NCI-H2171 treated with DMSO at 0.1 percent for 48 hours (cell line): ENCODE results near the gene GLT6D1.
A peak's percentile ranks its signal among the peaks of the same experiment; 100 is the strongest.
"Not testable (repeated sequence)": the region's sequence is repeated elsewhere in the genome, so short reads cannot be mapped to it uniquely, and the experiment has no call there.

Source experiments
- DNase-seq: peaks from one replicate; lab custom pipeline; 2025; lab: John Stamatoyannopoulos, UW

Gene GLT6D1

DNA sequence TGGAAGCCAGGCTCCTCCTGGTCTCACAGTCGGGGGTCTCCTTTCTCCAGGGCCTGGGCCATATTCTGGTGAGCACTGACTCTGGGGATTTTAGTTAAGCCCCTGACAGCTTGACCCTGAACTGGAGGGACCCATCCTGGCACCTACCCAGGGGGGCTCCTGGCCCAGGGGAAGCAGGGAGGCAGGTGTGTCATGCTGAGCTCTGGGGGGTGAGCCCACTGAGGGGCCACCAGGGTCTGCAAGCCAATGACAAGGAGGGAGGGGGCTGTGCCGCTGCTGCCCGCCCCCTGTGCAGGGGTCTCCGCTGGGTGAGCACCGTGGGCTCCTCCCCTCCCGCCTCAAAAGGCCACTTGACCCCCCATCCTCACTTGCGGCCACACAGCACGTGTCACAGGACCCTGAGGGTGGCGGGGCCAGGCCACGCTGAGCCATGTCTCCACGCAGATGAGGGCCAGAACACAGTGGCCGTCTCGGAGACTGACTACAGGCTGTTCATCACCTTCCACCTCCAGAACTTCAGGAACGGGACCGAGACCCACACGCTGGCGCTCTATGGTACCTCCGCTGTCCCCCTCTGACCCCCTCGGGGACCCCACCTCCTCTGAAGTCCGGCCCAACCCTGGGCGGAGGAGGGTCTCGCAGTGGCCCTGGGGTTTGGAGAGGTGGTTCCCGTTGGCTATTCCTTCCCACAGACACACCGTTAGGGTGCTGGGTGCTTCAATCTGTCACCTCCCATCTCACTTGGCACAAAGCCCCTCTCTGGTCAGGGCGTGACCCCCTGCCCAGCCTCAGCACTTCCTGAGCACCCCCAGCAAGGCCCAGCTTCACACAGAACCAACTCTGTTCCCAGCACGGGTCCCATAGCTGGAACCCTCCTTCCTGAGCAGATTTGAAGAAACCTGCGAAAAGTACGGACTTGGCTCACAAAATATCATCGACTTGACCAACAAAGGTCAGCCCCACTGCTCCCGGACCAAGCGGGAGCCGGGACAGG, 25.8 kb upstream of the GLT6D1 start:
- no peak for DNase-seq

DNA sequence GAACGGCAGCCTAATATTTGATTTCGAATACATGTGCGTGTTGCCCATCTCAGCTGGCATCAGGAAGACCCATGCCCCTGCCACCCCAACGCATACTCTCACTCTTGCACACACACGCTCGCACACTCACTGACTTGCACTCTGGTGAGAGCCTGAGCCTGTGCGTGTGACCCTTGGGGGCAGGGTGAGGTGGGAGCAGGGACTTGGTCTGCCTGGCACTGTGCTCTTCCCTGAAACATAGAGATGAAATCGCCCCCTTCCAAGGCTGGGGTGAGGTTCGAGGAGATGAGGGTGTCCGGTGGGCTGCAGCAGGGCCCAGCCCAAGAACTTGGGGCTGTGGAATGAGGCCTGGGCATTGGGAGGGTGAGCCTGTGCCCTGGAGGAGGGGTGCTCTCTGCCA, 24.9 kb upstream of the GLT6D1 start:
- DNase-seq = no peak

DNA sequence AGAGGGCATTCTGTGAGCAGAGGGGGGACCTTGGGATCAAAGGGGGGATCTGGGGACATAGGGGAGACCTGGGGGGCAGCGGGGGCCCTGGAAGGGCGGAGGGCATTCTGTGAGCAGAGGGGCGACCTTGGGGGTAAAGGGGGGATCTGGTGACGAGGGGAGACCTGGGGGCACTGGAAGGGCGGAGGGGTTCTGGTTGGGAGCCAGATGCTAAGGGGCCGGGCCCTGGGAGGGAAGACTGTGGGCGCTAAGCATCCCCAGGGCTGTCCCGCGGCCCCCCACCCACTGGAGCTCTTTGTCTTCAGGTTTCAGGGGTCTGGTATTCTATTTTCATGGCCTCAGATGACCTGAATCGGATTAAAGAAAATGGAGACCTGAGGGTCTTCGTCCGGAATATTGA, 24.5 kb upstream of the GLT6D1 start:
- no peak for DNase-seq

DNA sequence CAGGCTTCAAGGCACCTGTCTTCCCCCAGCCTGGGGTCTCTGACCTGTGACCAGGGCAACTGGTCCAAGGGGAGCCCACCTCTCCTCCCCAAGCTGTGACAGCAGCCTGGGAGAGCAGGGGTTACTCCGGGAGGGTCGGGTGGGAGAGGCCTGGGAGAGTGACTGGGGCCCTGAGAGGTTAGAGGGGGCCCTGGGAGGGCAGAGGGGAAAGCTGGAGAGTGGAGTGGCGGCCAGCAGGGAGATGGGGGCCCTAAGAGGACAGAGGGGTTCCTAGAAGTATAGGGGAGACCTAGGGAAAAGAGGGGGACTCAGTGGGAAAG, 24.1 kb upstream of the GLT6D1 start:
- no peak for DNase-seq

DNA sequence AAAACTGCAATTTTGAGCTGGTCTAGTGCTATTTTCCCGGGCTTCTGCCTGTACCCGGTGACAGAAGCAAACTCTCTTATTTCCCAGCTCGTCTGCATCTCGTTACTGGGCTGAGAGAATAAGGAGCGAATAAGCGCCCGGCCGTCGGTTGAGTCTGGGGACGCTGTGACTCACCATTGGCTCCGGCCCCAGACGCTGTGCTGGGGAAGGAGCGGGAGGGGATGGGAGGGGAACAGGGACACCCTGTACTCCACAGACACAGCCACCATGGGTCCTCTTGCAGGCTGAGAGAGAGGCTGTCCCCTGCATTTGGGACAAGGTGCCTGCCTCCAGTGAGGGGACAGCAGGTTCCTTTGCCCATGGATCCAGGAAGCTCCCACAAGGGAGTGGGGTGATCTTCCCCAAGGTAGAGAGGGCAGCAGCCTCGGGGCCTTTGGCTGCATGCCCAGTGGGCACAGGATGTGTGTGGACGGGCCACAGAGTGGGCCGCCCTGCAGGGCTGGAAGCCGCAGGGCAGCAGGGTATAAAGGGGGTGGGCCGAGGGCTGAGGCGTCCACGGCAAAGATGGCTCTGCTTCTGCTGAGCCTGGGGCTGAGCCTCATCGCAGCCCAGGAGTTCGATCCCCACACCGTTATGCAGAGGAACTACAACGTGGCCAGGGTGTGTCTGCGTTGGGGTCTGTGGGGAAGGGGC, 23.6 kb upstream of the GLT6D1 start, which contains the start of gene LCN9:
TSS of gene LCN9 (plus strand) at position 552 of the 693 bp plus-strand sequence. CDS start at position 565, 13 bp downstream.
- no peak for DNase-seq

DNA sequence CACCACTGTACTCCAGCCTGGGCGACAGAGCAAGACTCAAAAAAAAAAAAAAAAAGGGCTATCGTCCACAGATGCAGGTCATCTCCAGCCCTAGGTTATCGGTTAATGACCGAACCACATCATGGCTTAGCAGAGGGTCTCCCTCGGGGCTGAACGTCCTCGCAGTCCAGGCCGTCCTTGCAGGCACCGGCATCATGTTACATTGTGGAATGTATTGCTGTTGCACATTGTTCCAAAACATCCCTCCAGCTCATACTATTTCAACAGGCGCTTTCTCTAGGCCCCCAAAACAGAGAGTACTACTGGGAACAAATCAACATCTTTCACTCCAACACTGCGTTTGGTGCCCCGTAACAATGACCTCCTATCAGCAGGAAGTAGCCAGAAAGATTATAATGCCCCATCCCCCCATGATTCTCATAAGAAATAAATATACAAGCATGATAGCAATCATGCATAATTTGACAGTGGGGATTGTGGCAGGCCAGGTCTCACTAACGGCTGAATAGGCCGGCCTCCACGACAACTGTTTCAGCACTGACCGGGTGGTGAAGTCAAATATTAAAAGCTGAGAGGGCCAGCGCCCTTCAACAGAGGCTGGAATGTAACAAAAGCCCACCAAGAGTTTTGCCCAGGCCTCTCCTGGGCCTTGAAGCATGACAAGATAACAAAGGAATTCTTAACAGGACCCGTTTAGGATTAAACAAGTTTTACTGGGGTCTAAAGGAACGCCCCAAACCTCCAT, 22.6 kb upstream of the GLT6D1 start:
- no peak for DNase-seq

DNA sequence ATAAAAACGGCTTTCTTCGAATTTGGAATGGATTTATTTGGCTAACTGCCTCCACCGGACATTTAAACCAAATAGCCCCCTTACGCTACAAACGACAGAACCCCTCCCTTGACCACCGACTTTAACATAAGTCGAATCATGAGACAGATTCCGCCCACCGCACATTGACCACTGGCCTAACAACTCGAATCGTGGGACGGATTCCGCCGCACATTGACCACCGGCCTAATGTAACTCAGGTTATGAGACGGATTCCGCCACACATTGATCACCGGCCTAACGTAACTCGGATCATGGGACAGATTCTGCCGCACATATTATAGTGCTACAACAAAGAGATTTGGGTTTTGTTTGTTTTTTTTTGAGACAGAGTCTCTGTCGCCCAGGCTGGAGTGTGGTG, 21.1 kb upstream of the GLT6D1 start:
- DNase-seq = no peak

DNA sequence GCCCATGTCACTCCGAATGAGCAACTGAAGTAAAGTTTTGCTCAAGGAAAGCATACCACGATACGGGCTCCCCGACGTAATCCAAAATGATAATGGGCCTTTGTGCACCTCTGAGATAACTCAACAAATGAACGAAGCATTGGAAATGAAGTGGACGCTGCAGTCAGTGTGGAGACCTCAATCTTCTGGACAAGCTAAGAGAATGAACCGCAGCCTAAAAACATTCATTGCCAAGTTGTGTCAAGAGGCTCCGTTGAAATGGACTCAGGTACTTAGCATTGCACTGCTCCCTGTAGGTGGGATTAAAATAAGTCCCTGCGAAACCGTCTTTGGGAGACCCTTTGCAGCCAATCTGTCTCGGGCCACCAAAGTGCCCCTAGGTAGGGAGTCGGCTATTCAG, 19.9 kb upstream of the GLT6D1 start:
- no peak for DNase-seq

DNA sequence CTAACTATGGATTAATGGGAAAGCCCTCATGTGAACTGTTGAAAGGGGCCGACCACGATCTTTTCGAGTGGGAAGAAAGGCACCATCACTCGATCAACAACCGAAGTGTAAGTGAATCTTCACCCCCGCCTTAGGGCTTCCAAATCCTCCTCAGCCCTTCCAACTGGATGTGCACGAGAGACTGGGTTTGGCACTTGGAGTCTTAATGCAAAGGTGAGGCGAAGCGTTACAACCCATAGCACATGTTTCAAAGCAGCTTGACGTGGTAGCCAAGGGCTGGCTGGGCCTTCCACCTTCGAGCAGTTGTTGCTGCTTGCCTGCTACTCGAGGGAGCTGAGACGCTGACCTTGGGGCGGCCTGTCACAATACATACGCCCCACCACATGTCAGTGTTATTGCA, 18.1 kb upstream of the GLT6D1 start:
- no peak for DNase-seq

DNA sequence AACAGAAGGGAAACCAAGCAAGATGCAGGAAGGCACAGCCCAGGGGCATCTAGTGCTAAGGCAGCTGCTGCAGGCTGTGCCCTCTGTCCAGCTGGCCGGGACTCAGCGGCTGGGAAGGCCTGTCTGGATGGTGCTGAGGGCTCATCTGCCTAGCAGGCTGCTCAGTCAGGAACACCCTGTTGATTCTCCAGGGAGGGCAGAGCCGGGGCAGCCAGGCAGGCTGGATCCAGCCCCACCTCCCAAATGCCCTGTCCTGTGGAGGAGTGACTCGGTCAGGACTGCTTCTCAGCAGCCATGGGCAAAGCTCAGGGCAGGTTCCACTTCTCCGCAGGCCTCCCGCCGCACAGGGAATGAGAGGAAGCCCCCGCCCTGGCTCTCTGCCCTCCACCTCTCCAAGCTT, 16.0 kb upstream of the GLT6D1 start:
- DNase-seq = no peak

DNA sequence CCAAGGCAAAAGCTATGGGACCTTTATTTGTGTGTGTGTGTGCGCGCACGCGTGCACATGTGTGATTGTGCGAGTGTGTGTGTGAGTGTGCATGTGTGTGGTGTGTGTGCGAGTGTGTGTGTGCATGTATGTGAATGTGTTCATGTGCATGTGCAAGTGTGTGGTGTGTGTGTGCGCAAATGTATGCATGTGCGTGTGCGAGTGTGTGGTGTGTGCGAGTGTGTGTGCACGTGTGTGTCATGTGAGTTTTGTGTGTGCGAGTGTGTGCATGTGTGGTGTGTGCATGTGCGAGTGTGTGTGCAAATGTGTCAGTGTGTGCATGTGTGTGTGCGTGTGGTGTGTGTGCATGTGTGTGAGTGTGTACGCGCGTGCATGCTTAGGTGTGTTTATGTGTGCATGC, 11.1 kb upstream of the GLT6D1 start:
- DNase-seq = no peak

DNA sequence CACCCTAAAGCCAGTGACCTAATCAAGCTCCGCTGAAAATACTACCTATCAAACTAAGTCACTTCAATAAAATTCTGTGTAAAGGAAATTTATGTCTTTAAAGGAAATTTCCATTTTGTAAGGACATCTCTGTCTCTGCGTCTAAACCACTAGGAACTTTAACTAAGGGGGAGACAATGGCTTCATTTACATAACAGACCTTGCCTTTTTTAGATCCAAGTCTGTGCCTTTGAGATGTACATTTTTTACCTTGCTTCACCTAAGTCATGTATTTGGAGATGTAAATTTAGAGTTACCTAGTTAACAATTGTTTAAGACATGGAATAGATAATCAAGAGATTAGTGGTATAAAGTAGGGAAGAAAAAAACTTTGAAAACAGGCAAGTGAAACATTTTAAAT, 10.2 kb upstream of the GLT6D1 start:
- no peak for DNase-seq

DNA sequence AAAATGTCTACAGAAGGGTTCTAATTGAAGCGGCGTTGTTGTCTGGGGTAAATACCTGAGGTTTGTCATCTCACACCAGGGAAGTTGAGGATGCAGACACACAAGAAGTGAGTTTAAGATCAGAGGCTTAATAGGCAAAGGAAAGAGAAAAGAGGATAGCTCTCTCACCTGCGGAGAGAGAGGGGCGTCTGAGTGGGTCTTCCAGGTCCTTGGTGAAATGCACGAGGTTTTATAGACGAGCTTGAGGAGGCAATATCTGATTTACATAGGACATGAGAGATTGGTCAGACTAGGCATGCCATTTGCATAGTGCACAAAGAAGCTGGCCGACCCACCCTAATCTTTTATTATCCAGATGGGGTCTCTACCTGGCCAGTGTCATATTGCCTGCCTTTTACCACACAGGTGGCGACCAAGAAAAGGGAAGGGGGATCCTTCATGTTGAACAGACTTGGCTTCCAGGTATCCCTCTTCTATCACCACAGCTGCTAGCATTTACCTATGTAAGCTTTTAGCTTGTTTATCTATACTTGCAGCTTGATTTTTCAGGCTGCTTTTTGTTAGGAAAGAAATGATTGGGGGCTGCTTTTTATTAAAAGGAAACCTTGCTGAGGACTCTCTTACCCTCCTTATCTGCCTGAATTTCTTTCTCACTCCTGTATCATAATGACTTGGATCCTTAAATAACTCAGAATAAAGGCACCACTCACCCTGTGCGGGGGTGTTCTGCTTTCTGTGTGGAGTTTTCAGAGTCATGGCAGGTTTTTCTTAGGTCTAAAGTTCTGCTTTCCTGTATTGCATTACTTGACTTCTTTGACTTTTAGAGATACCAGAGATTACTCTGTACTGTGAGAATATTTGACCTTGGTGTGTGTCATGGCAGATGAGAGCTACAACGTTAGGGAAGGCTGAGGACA, 9.4 kb upstream of the GLT6D1 start:
- DNase-seq = peak; percentile 21

DNA sequence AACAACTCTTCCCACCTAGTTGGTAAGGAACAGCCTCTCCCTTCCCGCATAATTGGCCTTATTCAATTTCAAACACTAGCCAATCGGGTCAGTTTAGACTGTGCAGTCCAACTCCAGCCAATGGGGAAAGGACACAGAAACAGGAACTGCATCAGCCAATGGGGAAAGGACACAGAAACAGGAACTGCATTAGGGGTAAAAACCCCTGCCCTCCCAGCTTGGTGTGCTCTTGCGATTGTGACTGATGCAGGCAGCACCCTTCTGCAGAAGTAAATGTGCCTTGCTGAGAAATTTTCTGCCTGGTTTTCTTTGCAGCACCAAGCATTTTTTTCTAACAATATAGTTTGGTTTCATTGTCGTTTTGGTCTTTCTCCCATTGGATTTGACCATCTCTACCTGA, 8.5 kb upstream of the GLT6D1 start:
- no peak for DNase-seq

DNA sequence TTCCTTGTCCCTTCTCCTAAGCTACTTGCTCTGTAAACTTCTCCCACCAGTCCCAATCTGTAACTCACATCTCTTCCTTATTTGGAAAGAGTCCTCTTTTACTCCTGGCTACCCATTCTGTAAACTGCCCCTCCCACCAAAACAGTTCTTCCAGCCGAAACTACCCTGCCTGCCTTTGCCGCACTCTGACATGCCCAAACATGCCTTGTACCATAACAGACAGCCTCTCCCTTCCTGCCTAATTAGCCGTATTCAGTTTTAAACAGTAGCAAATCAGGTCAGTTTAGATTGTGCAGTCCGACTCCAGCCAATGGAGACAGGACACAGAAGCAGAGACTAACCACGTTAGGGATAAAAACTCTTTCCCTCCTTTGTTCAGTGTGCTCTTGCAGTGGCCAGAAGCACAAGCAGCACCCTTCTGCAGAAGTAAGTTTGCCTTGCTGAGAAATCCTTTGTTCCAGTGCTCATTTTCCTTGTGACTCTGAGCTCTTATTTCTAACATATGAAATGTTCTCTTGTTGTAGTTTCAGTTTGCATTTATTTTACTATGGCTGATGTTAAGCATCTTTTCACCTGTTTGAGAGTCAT, 5.4 kb upstream of the GLT6D1 start:
- DNase-seq = peak; percentile 39

DNA sequence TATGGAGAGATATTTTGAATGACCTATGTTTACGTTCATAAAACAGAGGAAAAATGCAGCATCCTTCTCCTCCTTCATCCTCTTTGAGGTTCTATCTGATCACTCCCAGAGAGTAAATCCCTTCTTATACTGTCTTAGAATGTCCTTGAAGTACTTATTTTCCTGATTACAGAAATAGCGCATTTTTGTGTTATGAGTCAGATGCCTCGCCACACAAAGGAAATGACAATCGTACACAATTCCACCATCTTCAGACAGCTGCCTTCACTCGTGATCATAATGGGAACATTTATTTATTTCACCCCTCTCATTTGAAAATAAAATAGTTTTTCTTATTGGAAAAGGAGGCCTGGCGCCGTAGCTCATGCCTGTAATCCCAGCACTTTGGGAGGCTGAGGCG, 2.4 kb upstream of the GLT6D1 start:
- no peak for DNase-seq

DNA sequence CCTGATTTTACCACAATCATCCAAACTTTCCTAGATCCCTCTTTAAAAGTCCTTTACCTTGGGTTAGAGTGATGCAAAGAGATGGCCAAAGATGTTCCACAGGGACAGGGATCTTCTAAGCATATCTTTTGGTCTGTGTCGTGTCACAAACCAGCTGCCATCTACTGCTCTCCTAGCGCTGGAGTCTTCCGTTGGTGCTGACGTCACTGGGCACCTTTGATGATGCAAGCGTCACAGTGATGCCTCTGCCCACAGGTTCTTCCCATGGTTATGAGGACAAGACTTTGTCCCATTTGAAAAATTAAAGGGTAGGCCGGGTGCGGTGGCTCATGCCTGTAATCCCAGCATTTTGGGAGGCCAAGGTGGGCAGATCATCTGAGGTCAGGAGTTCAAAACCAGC, 1.7 kb upstream of the GLT6D1 start:
- DNase-seq = no peak

DNA sequence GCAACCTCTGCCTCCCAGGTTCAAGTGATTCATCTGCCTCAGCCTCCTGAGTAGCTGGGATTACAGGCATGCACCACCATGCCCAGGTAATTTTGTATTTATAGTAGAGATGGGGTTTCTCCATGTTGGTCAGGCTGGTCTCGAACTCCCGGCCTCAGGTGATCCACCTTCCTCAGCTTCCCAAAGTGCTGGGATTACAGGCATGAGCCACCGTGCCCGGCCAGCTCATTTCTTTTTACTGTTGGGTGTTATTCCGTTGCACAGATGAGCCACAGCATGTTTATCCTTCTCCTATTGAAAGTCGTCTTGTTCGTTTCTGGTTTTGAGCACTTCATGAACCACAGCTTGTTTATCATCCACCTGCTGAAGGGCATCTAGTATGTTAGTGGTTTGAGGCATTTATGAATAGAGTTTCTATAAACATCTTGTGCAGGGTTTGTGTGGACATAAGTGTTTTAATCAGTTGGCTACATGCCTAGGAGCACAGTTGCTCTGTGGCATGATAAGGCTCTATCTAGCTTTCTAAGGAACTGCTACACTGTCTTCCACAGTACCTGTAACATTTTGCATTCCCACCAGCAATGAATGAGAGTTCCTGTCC, 2.3 kb downstream of the GLT6D1 start:
- not testable (repeated sequence) for DNase-seq

DNA sequence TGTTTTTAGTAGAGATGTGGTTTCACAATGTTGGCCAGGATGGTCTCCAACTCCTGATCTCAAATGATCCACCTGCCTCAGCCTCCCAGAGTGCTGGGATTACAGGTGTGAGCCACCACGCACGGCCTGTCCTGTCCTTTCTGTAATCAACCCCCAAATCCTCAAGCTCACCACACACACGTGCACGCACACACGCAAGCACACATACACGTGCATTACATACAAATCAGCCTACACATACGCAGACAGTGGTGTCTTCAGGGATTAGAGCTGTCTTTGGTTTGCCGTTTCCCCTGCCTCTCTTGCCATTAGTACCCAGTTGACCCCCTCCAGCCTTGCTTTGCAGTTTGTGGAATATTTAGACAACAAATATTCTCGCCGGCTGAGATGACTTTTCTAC, 6.5 kb downstream of the GLT6D1 start:
- no peak for DNase-seq

DNA sequence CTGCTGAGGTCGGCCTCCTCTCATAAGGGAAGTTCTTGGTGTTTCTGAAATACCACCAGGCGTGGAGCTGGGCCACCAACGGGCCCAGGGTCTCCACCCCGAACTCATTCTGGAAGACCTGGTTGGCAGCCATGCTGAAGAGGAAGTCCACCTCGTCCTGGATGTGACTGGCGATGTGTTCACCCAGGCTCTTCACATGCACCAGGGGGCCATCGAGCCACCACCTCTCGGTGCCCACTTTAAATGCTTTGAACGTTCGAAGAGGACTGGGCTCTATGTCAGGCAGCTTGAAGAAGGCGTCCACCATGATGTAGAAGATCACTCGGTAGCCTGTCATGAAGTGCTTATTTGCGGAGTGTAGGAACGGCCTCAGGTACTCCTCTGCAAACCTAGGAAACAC, 15.1 kb downstream of the GLT6D1 start:
- DNase-seq = no peak
